Urinary bladder (tissue), 4 donors: ENCODE results near the gene EDEM1. TPM values are rescaled to one million over a fixed set of nuclear protein-coding genes. Genes with fewer than 3 reads are reported as not detected.
"Not testable (repeated sequence)": the region's sequence is repeated elsewhere in the genome, so short reads cannot be mapped to it uniquely, and the experiment has no call there.

Experiments
- DNase-seq: peaks from one replicate; pipeline ENCODE4 v3.0.0-alpha.2; 2015; ENCODE audit errors: extremely low spot score
- H3K27ac ChIP-seq: one replicate; pipeline ENCODE4 v1.5.1; 2013; ENCODE audit warnings: low read depth, mild to moderate bottlenecking, moderate library complexity
- H3K36me3 ChIP-seq: one replicate; pipeline ENCODE4 v1.6.1; 2013; ENCODE audit warnings: mild to moderate bottlenecking, moderate library complexity; ENCODE audit not compliant: insufficient read depth
- H3K4me1 ChIP-seq: one replicate; pipeline ENCODE4 v1.6.1; 2013; ENCODE audit warnings: mild to moderate bottlenecking, moderate library complexity; ENCODE audit not compliant: insufficient read depth
- H3K4me3 ChIP-seq: one replicate; pipeline ENCODE4 v1.5.1; 2013; ENCODE audit warnings: low read depth, low read length
- WGBS: extraction: QIAGEN DNeasy Blood & Tissue Kit; methylation state at CpG from one replicate; pipeline ENCODE4 v1.1.7; 2013; 5-methylcytosine and 5-hydroxymethylcytosine counted together
- polyA plus RNA-seq: library from polyadenylated mRNA; stranded (reverse); fragments of 200-250 nt; gene quantifications from one replicate; pipeline ENCODE4 v1.2.3, GENCODE V29; 2013
- total RNA-seq: library from RNA; depleted of rRNA; stranded (reverse); fragments of >200 nt; gene quantifications from one replicate; pipeline ENCODE4 v1.2.3, GENCODE V29; 2014
- donor health status: healthy with polysubstance abuse.
- donor health status: healthy.

Gene EDEM1
- total and polyA plus RNA-seq, 2 donors, result 13.6 to 15.9 TPM

- H3K27ac ChIP-seq, result no peak overlapping the region
- 34% methylated on average over 4 of the region's 4 CpGs for WGBS
Observed at GRCh38 chr3:5239602-5240001, 52.1 kb downstream of the EDEM1 start.

DNA sequence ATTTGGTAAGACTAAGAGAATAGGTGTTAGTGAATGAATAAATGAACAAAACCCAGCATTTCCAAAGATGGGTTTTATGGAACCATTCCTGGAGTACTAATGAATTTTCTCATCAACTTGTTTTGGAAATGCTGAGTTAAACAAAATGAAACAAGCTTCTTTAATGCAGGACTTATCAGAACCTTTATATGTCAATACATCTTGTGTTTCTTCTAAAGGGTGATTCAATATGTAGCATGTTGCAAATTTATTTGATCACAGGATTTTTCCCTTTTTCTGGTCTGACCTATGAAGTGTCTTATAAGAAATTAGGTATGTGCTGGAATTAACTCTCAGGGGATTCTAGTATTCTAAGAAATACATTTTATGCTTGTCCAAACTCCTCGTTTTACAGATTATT is 53.2 kb downstream of the EDEM1 start:
- H3K4me3 ChIP-seq, result no peak overlapping the region
- H3K36me3 ChIP-seq, result no peaks in the 10 kb centered on the region
- 80% methylated on average over 1 of the region's 1 CpG for WGBS
- H3K4me1 ChIP-seq, result no peaks in the 10 kb centered on the region
- H3K27ac ChIP-seq, result no peak overlapping the region
- no peak for DNase-seq

More at GRCh38 chr3:5239602-5240001, 52.1 kb downstream of the EDEM1 start:
- H3K36me3 ChIP-seq, result no peaks in the 10 kb centered on the region
- DNase-seq, result no peak
- no peaks in the 10 kb centered on the region for H3K4me1 ChIP-seq
- no peak overlapping the region for H3K4me3 ChIP-seq

DNA sequence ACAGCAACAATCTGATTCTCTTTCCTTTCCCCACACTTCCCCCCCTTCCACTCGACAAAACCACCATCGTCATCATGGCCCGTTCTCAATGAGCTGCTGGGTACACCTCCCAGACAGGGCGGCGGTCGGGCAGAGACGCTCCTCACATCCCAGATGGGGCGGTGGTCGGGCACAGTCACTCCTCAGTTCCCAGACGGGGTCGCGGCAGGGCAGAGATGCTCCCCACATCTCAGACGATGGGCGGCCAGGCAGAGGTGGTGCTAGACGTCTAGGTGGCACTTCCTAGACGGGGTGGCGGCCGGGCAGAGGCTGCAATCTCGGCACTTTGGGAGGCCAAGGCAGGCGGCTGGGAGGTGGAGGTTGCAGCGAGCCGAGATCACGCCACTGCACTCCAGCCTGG is 55.3 kb downstream of the EDEM1 start:
- 91% methylated on average over 23 of the region's 23 CpGs for WGBS
- H3K27ac ChIP-seq, H3K36me3 ChIP-seq, DNase-seq, H3K4me3 ChIP-seq, H3K4me1 ChIP-seq: not testable (repeated sequence)

GRCh38 chr3:5245927-5246326 is 58.4 kb downstream of the EDEM1 start:
- H3K36me3 ChIP-seq, result no peaks in the 10 kb centered on the region
- H3K4me1 ChIP-seq, result no peaks in the 10 kb centered on the region
- DNase-seq, result no peak
- no peak overlapping the region for H3K27ac ChIP-seq
- no peak overlapping the region for H3K4me3 ChIP-seq

DNA sequence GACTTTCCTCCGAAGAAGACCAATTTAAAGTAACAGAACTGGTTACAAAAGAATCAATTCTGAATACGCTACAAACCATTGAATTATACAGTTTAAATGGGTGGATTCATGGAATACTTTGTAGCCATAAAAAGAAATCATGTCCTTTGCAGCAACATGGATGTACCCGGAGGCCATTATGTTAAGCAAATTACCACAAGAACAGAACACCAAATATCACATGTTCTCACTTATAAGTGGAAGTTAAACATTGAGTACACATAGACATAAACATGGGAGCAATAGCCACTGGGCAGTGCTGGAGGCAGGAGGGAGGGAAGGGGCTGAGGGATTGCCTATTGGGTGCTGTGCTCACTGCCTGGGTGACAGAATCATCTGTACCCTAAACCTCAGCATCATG is 61.3 kb downstream of the EDEM1 start:
- Histone ChIP-seq H3K4me1 (no peaks in the 10 kb centered on the region), H3K4me3 (no peak overlapping the region), H3K36me3 (no peaks in the 10 kb centered on the region), H3K27ac (no peak overlapping the region)
- WGBS, result 82% methylated on average over 3 of the region's 3 CpGs
- no peak for DNase-seq

DNA sequence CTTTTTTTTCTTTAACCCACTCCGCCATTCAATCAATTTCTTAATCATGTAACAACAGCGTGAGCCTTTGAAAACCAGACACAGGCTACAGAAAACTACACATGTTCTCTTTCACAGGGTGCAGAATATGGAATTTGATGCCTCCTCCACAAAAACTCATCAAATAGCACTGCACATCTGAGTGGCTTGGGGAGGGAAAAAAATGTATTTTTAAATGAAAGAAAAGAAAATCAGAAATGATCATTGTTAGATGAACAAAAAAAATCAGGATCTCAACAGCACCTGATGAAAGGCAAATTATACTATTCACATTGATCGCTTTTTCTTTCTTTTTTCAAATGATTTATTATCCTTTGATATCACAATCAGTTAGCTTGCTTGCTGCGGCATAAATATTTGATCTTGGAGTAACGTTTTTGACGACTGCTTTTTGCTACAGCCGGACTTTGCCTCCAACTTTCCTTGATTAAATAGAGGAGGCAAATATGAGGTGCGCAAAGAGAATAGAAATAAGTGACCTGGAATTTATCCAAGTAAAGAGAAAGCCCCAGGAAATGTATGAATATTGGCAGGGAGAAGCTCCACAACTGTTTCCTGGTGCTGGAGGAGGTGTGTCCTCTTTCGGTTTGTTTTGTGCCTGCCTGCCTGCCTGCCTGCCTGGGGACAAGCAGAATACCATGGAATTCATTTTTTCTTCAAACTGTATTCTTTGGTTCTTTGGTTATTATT is 63.1 kb downstream of the EDEM1 start:
- Histone ChIP-seq H3K4me1 (no peaks in the 10 kb centered on the region), H3K36me3 (no peaks in the 10 kb centered on the region), H3K4me3 (peak overlapping the region; percentile 17), H3K27ac (no peak overlapping the region)
- DNase-seq, result no peak
- 29% methylated on average over 9 of the region's 9 CpGs for WGBS

DNA sequence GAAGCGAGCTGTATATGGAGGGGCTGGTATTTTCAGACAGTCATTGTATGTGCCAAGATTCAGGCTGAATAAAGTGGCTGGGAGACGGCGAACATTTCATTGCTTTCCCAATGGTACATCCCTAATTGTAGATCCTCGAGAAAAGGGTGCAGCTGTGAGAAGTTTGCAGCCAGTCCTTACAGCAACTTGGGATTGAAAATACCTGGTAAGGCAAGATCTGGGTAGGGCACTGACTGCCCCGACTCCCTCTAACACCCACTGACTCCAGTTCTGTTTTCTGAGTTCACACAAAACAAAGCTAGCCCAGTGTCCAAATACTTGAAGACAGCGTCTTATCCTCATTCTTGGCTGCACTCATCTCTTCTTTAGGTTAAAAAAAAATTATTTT is 63.7 kb downstream of the EDEM1 start:
- 31% methylated on average over 6 of the region's 6 CpGs for WGBS
- no peak overlapping the region for H3K27ac ChIP-seq
- H3K4me3 ChIP-seq, result peak overlapping the region; percentile 17
- H3K4me1 ChIP-seq, result no peaks in the 10 kb centered on the region
- H3K36me3 ChIP-seq, result no peaks in the 10 kb centered on the region
- no peak for DNase-seq

GRCh38 chr3:5252131-5252530 is 64.6 kb downstream of the EDEM1 start:
- Histone ChIP-seq H3K4me1 (no peaks in the 10 kb centered on the region), H3K36me3 (no peaks in the 10 kb centered on the region), H3K27ac (no peak overlapping the region), H3K4me3 (no peak overlapping the region)
- 82% methylated on average over 3 of the region's 3 CpGs for WGBS
- no peak for DNase-seq

- 87% methylated on average over 12 of the region's 12 CpGs for WGBS
- Histone ChIP-seq H3K36me3 (no peaks in the 10 kb centered on the region), H3K27ac (no peak overlapping the region), H3K4me1 (no peaks in the 10 kb centered on the region), H3K4me3 (no peak overlapping the region)
- DNase-seq, result no peak
Observed at GRCh38 chr3:5254281-5255048, 67.0 kb downstream of the EDEM1 start.

GRCh38 chr3:5255404-5256344 is 68.2 kb downstream of the EDEM1 start:
- H3K27ac ChIP-seq, result no peak overlapping the region
- H3K4me1 ChIP-seq, result no peaks in the 10 kb centered on the region
- WGBS, result 65% methylated on average over 4 of the region's 4 CpGs
- DNase-seq, result no peak
- H3K36me3 ChIP-seq, result no peaks in the 10 kb centered on the region
- H3K4me3 ChIP-seq, result no peak overlapping the region

- WGBS, result 82% methylated on average over 3 of the region's 3 CpGs
- H3K36me3 ChIP-seq, result no peaks in the 10 kb centered on the region
- no peak for DNase-seq
- H3K4me1 ChIP-seq, result no peaks in the 10 kb centered on the region
- H3K4me3 ChIP-seq, result no peak overlapping the region
- H3K27ac ChIP-seq, result no peak overlapping the region
Observed at GRCh38 chr3:5258526-5258925, 71.0 kb downstream of the EDEM1 start.

DNA sequence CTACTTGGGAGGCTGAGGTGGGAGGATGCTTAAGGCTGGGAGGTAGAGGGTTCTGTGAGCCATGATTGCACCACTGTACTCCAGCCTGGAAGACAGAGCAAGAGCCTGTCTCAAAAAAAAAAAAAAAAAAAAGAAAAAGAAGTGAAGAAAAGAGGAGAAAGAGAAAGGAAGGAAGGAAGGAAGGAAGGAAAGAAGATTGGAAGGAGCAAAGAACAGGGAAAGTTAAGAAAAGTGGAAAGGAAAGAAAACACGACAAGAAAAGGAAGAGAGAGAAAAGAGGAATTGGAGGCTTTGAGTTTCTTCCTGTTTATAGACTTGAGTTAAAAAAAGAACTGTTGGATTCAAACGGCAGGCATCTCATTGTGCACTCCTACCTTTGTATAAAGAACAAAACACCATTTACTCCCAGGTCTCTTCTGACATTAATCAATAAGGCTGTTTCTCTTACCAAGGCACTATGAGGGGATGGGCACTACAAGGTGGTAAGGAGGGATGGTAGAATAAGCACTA is 73.5 kb downstream of the EDEM1 start:
- Histone ChIP-seq H3K36me3 (no peaks in the 10 kb centered on the region), H3K4me1 (no peaks in the 10 kb centered on the region), H3K27ac (no peak overlapping the region), H3K4me3 (no peak overlapping the region)
- 41% methylated on average over 2 of the region's 2 CpGs for WGBS
- DNase-seq, result no peak

- Histone ChIP-seq H3K36me3 (no peaks in the 10 kb centered on the region), H3K4me1 (no peaks in the 10 kb centered on the region), H3K4me3 (no peak overlapping the region), H3K27ac (no peak overlapping the region)
- 80% methylated on average over 4 of the region's 4 CpGs for WGBS
- no peak for DNase-seq
Observed at GRCh38 chr3:5262507-5262906, 75.0 kb downstream of the EDEM1 start.
